Aorta (tissue), 5 donors: Measurements from ENCODE around the gene CPT1B. TPM values are rescaled to one million over a fixed set of nuclear protein-coding genes. Genes with fewer than 3 reads are reported as not detected.
"Not testable (repeated sequence)": the region's sequence is repeated elsewhere in the genome, so short reads cannot be mapped to it uniquely, and the experiment has no call there.

Experiments
- ATAC-seq: fragments of 200-7000 bp; cut with Tn5 transposase; one replicate; pipeline ENCODE4 v1.9.1; 2022; ENCODE audit warnings: moderate library complexity; ENCODE audit not compliant: low FRiP score
- DNase-seq, 2 donors: peaks; one replicate each; pipeline ENCODE4 v3.0.0-alpha.2; 2020
- H3K27ac ChIP-seq, 2 donors: one replicate each; pipeline ENCODE4 v1.5.1; 2013; ENCODE audit warnings: low read length in 2 of 2, mild to moderate bottlenecking in 2 of 2, moderate library complexity in 2 of 2, control low read depth in 1 of 2, inconsistent platforms in 1 of 2, low read depth in 1 of 2
- H3K27me3 ChIP-seq, 2 donors: one replicate each; pipeline ENCODE4 v1.6.1; 2013; ENCODE audit warnings: control low read depth in 1 of 2, low read length in 1 of 2, mild to moderate bottlenecking in 1 of 2, moderate library complexity in 1 of 2; ENCODE audit not compliant: insufficient read depth in 2 of 2, control insufficient read depth in 1 of 2
- H3K36me3 ChIP-seq, 2 donors: one replicate each; pipeline ENCODE4 v1.6.1; 2013; ENCODE audit warnings: control low read depth in 1 of 2, low read length in 1 of 2, mild to moderate bottlenecking in 1 of 2; ENCODE audit not compliant: insufficient read depth in 2 of 2, control insufficient read depth in 1 of 2
- H3K4me1 ChIP-seq, 2 donors: one replicate each; pipeline ENCODE4 v1.6.1; 2013; ENCODE audit warnings: low read length in 2 of 2, control low read depth in 1 of 2, mild to moderate bottlenecking in 1 of 2, moderate library complexity in 1 of 2; ENCODE audit not compliant: insufficient read depth in 2 of 2, control insufficient read depth in 1 of 2
- H3K4me3 ChIP-seq, 2 donors: one replicate each; pipeline ENCODE4 v1.5.1; 2013; ENCODE audit warnings: low read length in 2 of 2, control low read depth in 1 of 2, mild to moderate bottlenecking in 1 of 2
- H3K9me3 ChIP-seq: one replicate; pipeline ENCODE4 v1.6.1; 2013; ENCODE audit warnings: mild to moderate bottlenecking, low read length; ENCODE audit not compliant: control insufficient read depth
- WGBS, 2 donors: extraction: QIAGEN DNeasy Blood & Tissue Kit; methylation state at CpG; one replicate each; pipeline ENCODE4 v1.1.7; 2013; 5-methylcytosine and 5-hydroxymethylcytosine counted together
- intact Hi-C, 2 donors: fragments of 100-400 bp; cut with DNase I; formaldehyde crosslinking; loops; one replicate each; pipeline versions ENCODE4 v1.14.2 to v1.15.0; 2022
- polyA plus RNA-seq, 2 donors: library from polyadenylated mRNA; stranded (reverse); fragments of 200-250 nt; gene quantifications; one replicate each; pipeline ENCODE4 v1.2.3, GENCODE V29; 2013
- total RNA-seq, 2 donors: library from RNA; stranded (reverse); fragmentation: NEBNext Ultra II Directional; extraction: Animal tissue kit (Norgen Biotek cat#: 25700); gene quantifications; one replicate each; pipeline ENCODE4 v1.2.1, GENCODE V29; 2021
- donor health status: healthy with polysubstance abuse.
- donor health status: Bipolar disorder and iron deficiency.
- donor health status: DM: no; HTN: no; CAD: no.
- donor health status: DM: no; HTN: no; CAD: no.
- donor health status: DM: yes; HTN: yes; CAD: no.

Gene CPT1B
- total and polyA plus RNA-seq, 4 donors: 3.2 to 11.5 (median 5.2) TPM

- H3K36me3 ChIP-seq, ATAC-seq, H3K27ac ChIP-seq, H3K4me1 ChIP-seq, intact Hi-C loops, H3K4me3 ChIP-seq, H3K9me3 ChIP-seq, H3K27me3 ChIP-seq: not testable (repeated sequence)
- WGBS, 2 donors: 78 to 83% methylated on average over 5 of the region's 5 CpGs
- peak in 1 of 2 donors; percentile 76 for DNase-seq
Observed at GRCh38 chr22:50541667-50542026, 36.6 kb downstream of the CPT1B start.

DNA sequence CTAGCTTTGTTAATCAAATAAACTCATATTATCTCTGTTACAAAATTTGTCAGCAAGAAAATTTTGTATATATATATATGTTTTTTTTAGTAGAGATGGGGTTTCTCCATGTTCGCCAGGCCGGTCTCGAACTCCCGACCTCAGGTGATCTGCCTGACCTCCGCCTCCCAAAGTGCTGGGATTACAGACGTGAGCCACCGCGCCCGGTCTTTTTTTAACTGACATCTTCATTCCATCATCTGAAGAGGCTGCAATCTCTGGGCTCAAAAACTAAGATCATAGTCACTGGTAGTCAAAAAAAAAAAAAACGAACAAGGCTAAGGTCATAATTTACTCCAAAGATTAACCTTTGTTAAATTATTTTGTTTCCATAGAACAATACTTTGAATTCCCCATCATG is 37.8 kb downstream of the CPT1B start:
- no peak overlapping the region for H3K27ac ChIP-seq
- H3K4me3 ChIP-seq: no peak overlapping the region
- H3K4me1 ChIP-seq: no peaks in the 10 kb centered on the region
- intact Hi-C loops: no loop called here
- no peaks in the 10 kb centered on the region for H3K27me3 ChIP-seq
- DNase-seq: peak in 1 of 2 donors; percentile 41
- no peaks in the 10 kb centered on the region for H3K9me3 ChIP-seq
- H3K36me3 ChIP-seq: no peaks in the 10 kb centered on the region
- no peak for ATAC-seq
- 82% methylated on average over 10 of the region's 10 CpGs for WGBS, 2 donors

DNA sequence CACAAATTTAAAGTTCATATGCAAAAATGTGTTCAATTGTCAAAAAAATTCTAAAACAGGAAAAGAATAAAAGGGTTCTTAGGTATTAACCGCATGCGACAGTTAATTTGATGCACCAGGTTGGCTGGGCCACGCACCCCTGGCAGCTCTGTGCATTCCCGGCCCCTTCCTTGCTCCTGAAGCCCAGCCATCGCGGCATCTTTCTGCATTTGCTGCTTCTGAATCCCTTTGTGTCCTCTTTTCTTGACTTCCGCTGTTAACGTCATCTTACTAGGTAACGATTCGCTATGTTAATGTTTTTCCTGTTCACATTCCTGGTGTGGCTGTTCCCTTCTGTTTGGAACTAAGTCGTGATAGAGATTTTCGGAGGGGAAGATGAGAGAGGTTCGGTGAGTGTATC is 40.5 kb downstream of the CPT1B start:
- WGBS, 2 donors: 81 to 84% methylated on average over 13 of the region's 13 CpGs
- Histone ChIP-seq H3K4me3 (no peak overlapping the region), H3K27ac (no peak overlapping the region), H3K4me1 (no peaks in the 10 kb centered on the region), H3K9me3 (no peaks in the 10 kb centered on the region), H3K36me3 (no peaks in the 10 kb centered on the region), H3K27me3 (no peaks in the 10 kb centered on the region)
- ATAC-seq (no peak), DNase-seq (peak; percentile 41 to 69)
- intact Hi-C loops: no loop called here

- Histone ChIP-seq H3K27me3 (no peaks in the 10 kb centered on the region), H3K4me3 (no peak overlapping the region), H3K27ac (no peak overlapping the region), H3K9me3 (no peaks in the 10 kb centered on the region), H3K4me1 (no peaks in the 10 kb centered on the region), H3K36me3 (no peaks in the 10 kb centered on the region)
- WGBS, 2 donors: 81 to 84% methylated on average over 3 of the region's 3 CpGs
- DNase-seq: no peak
- no peak for ATAC-seq
- intact Hi-C loops: no loop called here
Observed at GRCh38 chr22:50536226-50536625, 42.0 kb downstream of the CPT1B start.

DNA sequence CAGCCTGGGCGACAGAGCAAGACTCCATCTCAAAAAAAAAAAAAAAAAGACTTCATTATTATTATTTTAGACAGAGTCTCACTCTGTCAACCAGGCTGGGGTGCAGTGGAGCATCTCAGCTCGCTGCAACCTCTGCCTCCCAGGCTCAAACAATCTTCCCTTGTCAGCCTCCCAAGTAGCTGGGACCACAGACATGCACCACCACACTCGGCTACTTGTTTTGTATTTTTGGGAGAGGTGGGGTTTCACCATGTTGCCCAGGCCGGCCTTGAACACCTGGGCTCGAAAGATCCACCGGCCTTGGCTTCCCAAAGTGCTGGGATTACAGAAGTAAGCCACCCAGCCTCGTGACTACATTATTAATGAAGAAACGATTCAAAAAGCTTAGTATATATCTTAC is 43.1 kb downstream of the CPT1B start:
- WGBS, 2 donors: 89 to 91% methylated on average over 7 of the region's 8 CpGs
- Histone ChIP-seq H3K9me3 (no peaks in the 10 kb centered on the region), H3K4me1 (no peaks in the 10 kb centered on the region), H3K4me3 (no peak overlapping the region), H3K27me3 (no peaks in the 10 kb centered on the region), H3K27ac (no peak overlapping the region), H3K36me3 (no peaks in the 10 kb centered on the region)
- DNase-seq: peak in 1 of 2 donors; percentile 27
- intact Hi-C loops: no loop called here
- no peak for ATAC-seq

DNA sequence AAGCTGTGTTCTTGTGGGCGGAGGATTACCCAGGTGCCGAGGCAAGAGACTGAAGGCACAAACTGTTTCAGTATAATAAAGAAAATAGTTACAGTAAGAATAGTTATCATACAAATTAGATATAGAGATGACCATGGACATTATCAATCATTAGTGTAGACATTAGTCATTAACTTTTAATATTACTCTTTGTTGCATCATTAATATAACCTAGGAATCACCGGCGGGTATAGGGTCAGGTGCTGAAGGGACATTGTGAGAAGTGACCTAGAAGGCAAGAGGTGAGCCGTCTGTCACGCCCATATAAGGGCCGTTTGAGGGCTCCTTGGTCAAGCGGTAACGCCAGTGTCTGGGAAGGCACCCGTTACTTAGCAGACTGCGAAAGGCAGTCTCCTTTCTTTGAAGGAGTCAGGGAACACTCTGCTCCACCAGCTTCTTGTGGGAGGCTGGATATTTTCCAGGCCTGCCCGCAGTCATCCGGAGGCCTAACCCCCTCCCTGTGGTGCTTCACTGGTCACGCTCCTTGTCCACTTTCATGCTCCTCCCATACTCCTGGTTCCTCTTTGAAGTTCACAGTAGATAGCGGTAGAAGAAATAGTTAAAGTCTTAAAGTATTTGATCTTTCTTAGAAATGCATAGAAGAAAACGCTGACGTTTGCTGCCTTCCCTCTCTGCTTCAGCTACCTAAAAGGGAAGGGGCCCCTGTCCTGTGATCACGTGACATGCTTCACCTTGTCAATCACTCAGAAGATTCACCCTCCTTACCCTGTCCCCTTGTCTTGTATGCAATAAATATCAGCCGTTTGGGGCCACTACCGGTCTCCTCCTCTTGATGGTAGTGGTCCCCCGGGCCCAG is 44.1 kb downstream of the CPT1B start:
- H3K36me3 ChIP-seq, ATAC-seq, H3K4me1 ChIP-seq, H3K4me3 ChIP-seq, intact Hi-C loops, H3K27me3 ChIP-seq, H3K9me3 ChIP-seq, H3K27ac ChIP-seq: not testable (repeated sequence)
- WGBS, 2 donors: 56 to 62% methylated on average over 21 of the region's 21 CpGs
- peak; percentile 62 to 82 for DNase-seq

GRCh38 chr22:50532824-50533796 is 45.1 kb downstream of the CPT1B start:
- Histone ChIP-seq H3K9me3 (no peaks in the 10 kb centered on the region), H3K4me3 (no peak overlapping the region), H3K36me3 (no peaks in the 10 kb centered on the region), H3K27ac (no peak overlapping the region), H3K27me3 (no peaks in the 10 kb centered on the region), H3K4me1 (no peaks in the 10 kb centered on the region)
- peak in 1 of 2 donors; percentile 51 for DNase-seq
- no peak for ATAC-seq
- intact Hi-C loops: no loop called here
- 75 to 79% methylated on average over 19 of the region's 19 CpGs for WGBS, 2 donors

GRCh38 chr22:50531962-50532674 is 46.1 kb downstream of the CPT1B start:
- no peaks in the 10 kb centered on the region for H3K27me3 ChIP-seq
- no peak overlapping the region for H3K27ac ChIP-seq
- DNase-seq (peak; percentile 90 to 92), ATAC-seq (peak; percentile 72)
- no peaks in the 10 kb centered on the region for H3K4me1 ChIP-seq
- 2 to 3% methylated on average over 44 to 56 of the region's 56 CpGs for WGBS, 2 donors
- no peaks in the 10 kb centered on the region for H3K9me3 ChIP-seq
- no peaks in the 10 kb centered on the region for H3K36me3 ChIP-seq
- H3K4me3 ChIP-seq: peak overlapping the region in 1 of 2 donors; percentile 18
- intact Hi-C loops: no loop called here
